Activated CD8-positive, alpha-beta T cell treated with anti-CD3 and anti-CD28 coated beads for 36 hours (primary cell): Measurements from ENCODE around the gene AP4S1. TPM values are rescaled to one million over a fixed set of nuclear protein-coding genes. Genes with fewer than 3 reads are reported as not detected.

Source experiments
- ATAC-seq: fragments of 200-7000 bp; cut with Tn5 transposase; one replicate; pipeline ENCODE4 v1.10.0; 2021; ENCODE audit warnings: mild to moderate bottlenecking, moderate library complexity
- CTCF ChIA-PET: fragments of 350-600 bp; sonication (Branson Sonifier 250); formaldehyde crosslinking; loops from one replicate; lab custom pipeline; 2021; ENCODE audit warnings: antibody characterized with exemption; lab: Charles Lee
- POLR2A ChIA-PET: fragments of 350-600 bp; sonication (Branson Sonifier 250); formaldehyde crosslinking; loops from one replicate; lab custom pipeline; 2021; ENCODE audit warnings: antibody characterized with exemption; lab: Charles Lee
- DNase-seq: peaks from one replicate; pipeline ENCODE4 v3.0.0-alpha.2; 2020
- H3K27ac Mint-ChIP-seq: one replicate; pipeline ENCODE4 v1.8.0; 2021; ENCODE audit warnings: mild to moderate bottlenecking, mixed read lengths
- H3K27me3 Mint-ChIP-seq: one replicate; pipeline ENCODE4 v1.8.0; 2021; ENCODE audit warnings: mixed read lengths
- H3K36me3 Mint-ChIP-seq: one replicate; pipeline ENCODE4 v1.8.0; 2021; ENCODE audit warnings: low read depth, mixed read lengths
- H3K4me1 Mint-ChIP-seq: one replicate; pipeline ENCODE4 v1.8.0; 2021; ENCODE audit warnings: low read depth, mixed read lengths
- H3K4me3 Mint-ChIP-seq: one replicate; pipeline ENCODE4 v1.8.0; 2021; ENCODE audit warnings: mild to moderate bottlenecking, moderate library complexity, mixed read lengths
- H3K9me3 Mint-ChIP-seq: one replicate; pipeline ENCODE4 v1.8.0; 2021; ENCODE audit warnings: mixed read lengths
- intact Hi-C: fragments of 100-400 bp; cut with micrococcal nuclease; formaldehyde crosslinking; loops from one replicate; pipeline ENCODE4 v1.10.0; 2022
- total RNA-seq, 2 experiments: library from RNA; stranded (reverse); gene quantifications; one replicate each; pipeline ENCODE4 v1.2.3, GENCODE V29; 2021
- TF ChIP-seq, protein P1 (sequence below): fragments of 200-600 bp; IDR thresholded peaks from one replicate; pipeline ENCODE4 v1.8.0; 2022; ENCODE audit warnings: antibody characterized with exemption, mild to moderate bottlenecking

AP4S1 gene
- total RNA-seq, 2 experiments from 2014 or later: 3.6 to 4.0 TPM

- peaks cover 2% of the 10 kb centered on the region for H3K4me1 Mint-ChIP-seq
- CTCF ChIA-PET: no interaction called here
- intact Hi-C loops: no loop called here
- TF ChIP-seq, protein P1, sequence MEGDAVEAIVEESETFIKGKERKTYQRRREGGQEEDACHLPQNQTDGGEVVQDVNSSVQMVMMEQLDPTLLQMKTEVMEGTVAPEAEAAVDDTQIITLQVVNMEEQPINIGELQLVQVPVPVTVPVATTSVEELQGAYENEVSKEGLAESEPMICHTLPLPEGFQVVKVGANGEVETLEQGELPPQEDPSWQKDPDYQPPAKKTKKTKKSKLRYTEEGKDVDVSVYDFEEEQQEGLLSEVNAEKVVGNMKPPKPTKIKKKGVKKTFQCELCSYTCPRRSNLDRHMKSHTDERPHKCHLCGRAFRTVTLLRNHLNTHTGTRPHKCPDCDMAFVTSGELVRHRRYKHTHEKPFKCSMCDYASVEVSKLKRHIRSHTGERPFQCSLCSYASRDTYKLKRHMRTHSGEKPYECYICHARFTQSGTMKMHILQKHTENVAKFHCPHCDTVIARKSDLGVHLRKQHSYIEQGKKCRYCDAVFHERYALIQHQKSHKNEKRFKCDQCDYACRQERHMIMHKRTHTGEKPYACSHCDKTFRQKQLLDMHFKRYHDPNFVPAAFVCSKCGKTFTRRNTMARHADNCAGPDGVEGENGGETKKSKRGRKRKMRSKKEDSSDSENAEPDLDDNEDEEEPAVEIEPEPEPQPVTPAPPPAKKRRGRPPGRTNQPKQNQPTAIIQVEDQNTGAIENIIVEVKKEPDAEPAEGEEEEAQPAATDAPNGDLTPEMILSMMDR: no peak
- peaks cover 7% of the 10 kb centered on the region for H3K36me3 Mint-ChIP-seq
- H3K27me3 Mint-ChIP-seq: no peaks in the 10 kb centered on the region
- no peaks in the 10 kb centered on the region for H3K9me3 Mint-ChIP-seq
- no peak overlapping the region for H3K27ac Mint-ChIP-seq
- DNase-seq (no peak), ATAC-seq (no peak)
- H3K4me3 Mint-ChIP-seq: no peak overlapping the region
- POLR2A ChIA-PET: no interaction called here
Measured at GRCh38 chr14:31068235-31068634, 42.8 kb downstream of the AP4S1 start.

GRCh38 chr14:31069343-31069742 lies 43.9 kb downstream of the AP4S1 start:
- Mint-ChIP-seq H3K9me3 (no peaks in the 10 kb centered on the region), H3K27ac (no peak overlapping the region), H3K36me3 (peaks cover 7% of the 10 kb centered on the region), H3K4me3 (no peak overlapping the region), H3K4me1 (peaks cover 2% of the 10 kb centered on the region), H3K27me3 (no peaks in the 10 kb centered on the region)
- ATAC-seq (no peak), DNase-seq (no peak)
- ChIA-PET POLR2A (no interaction called here), CTCF (interaction anchor here (1.6 kb wide), 1 partner anchor 13 kb away, joined by 6 read pairs; no protein-coding TSS in a partner anchor)
- TF ChIP-seq, protein P1: no peak
- intact Hi-C loops: no loop called here

DNA sequence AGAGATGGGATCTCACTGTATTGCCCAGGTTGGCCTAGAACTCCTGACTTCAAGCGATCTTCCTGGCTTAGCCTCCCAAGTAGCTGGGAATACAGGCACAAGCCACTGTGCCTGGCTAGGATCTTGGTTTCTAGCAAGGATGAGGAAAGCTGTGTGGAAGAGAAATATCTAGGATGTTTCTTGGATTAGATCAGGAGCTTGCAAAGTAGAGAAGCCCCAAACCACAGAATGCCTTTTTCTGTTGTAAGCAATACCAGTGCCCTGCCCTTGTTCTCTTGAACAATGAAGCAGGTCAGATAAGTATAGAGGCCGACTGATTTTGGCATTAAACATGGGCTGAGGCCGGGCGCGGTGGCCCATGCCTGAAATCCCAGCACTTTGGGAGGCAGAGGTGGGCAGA lies 45.0 kb downstream of the AP4S1 start:
- peaks cover 13% of the 10 kb centered on the region for H3K36me3 Mint-ChIP-seq
- H3K27ac Mint-ChIP-seq: no peak overlapping the region
- intact Hi-C loops: no loop called here
- peaks cover 2% of the 10 kb centered on the region for H3K4me1 Mint-ChIP-seq
- ATAC-seq (no peak), DNase-seq (no peak)
- POLR2A ChIA-PET: no interaction called here
- CTCF ChIA-PET: interaction anchor here (1.3 to 1.6 kb wide), 2 partner anchors 12 to 90 kb away, joined by 6 to 8 read pairs; no protein-coding TSS in a partner anchor
- H3K27me3 Mint-ChIP-seq: no peaks in the 10 kb centered on the region
- no peaks in the 10 kb centered on the region for H3K9me3 Mint-ChIP-seq
- no peak overlapping the region for H3K4me3 Mint-ChIP-seq
- TF ChIP-seq, protein P1: no peak

DNA sequence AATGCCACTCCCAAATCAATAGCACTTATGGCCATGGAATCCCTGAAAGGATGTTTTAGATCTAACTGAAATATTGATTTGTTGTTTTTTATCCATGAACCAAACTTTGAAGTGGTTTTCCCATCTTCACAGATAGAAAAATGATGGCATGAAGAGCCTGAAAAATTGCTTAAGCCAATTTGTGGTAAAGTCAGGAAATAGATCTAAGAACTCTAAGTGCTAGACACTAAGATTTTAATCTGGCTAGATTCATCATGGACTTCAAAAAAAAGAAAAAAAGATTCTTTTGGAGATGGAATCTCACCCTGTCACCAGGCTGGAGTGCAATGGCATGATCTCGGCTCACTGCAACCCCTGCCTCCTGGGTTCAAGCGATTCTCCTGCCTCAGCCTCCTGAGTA lies 45.7 kb downstream of the AP4S1 start:
- peaks cover 2% of the 10 kb centered on the region for H3K4me1 Mint-ChIP-seq
- TF ChIP-seq, protein P1: no peak
- POLR2A ChIA-PET: no interaction called here
- intact Hi-C loops: no loop called here
- CTCF ChIA-PET: no interaction called here
- ATAC-seq (no peak), DNase-seq (no peak)
- no peaks in the 10 kb centered on the region for H3K27me3 Mint-ChIP-seq
- H3K36me3 Mint-ChIP-seq: peaks cover 14% of the 10 kb centered on the region
- no peak overlapping the region for H3K27ac Mint-ChIP-seq
- no peaks in the 10 kb centered on the region for H3K9me3 Mint-ChIP-seq
- H3K4me3 Mint-ChIP-seq: no peak overlapping the region

DNA sequence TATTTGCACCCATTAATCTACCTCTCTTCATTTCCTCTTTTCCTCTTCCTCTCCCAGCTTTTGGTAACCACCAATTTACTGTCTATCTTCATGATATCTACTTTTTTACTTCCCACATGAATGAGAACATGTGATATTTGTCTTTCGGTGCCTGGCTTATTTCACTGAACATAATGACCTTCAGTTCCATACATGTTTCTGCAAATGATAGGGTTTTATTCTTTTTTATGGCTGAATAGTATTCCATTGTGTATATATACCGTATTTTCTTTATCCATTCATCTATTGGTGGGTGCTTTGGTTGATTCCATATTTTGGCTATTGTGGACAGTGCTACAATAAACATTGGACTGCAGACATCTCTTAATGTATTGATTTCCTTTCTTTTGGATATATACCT lies 49.7 kb downstream of the AP4S1 start:
- no peaks in the 10 kb centered on the region for H3K27me3 Mint-ChIP-seq
- no peak overlapping the region for H3K4me3 Mint-ChIP-seq
- CTCF ChIA-PET: interaction anchor here (1.1 kb wide), 1 partner anchor 15 kb away, joined by 3 read pairs; no protein-coding TSS in a partner anchor
- H3K4me1 Mint-ChIP-seq: no peaks in the 10 kb centered on the region
- POLR2A ChIA-PET: no interaction called here
- ATAC-seq (no peak), DNase-seq (no peak)
- H3K36me3 Mint-ChIP-seq: peaks cover 11% of the 10 kb centered on the region
- H3K27ac Mint-ChIP-seq: no peak overlapping the region
- TF ChIP-seq, protein P1: no peak
- intact Hi-C loops: no loop called here
- no peaks in the 10 kb centered on the region for H3K9me3 Mint-ChIP-seq
